ENCODE data around the gene ACKR2. TPM values are rescaled to one million over a fixed set of nuclear protein-coding genes. Genes with fewer than 3 reads are reported as not detected.

ACKR2 gene
- total RNA-seq, 1 experiment from 2014 or later, result 0.61 TPM

DNA sequence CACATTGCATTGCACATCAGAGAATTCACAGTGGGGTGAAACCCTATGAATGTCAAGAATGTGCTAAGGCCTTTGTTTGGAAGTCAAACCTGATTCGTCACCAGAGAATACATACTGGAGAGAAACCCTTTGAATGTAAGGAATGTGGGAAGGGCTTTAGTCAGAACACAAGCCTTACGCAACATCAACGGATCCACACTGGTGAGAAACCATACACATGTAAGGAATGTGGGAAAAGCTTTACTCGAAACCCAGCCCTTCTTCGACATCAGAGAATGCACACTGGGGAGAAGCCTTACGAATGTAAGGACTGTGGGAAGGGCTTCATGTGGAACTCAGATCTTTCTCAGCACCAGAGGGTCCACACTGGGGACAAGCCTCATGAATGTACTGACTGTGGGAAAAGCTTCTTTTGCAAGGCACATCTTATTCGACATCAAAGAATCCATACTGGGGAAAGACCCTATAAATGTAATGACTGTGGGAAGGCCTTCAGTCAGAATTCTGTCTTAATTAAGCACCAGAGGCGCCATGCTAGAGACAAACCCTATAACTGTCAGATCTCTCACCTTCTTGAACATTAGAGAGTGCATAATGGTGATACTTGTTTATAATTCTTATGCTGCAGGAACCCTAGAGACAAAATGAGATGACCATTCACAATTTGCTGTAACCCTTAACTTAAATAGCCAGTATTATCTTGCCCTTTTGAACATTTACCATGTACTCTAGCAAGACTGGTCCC is 105.7 kb downstream of the ACKR2 start:
- TF ChIP-seq, protein P1, sequence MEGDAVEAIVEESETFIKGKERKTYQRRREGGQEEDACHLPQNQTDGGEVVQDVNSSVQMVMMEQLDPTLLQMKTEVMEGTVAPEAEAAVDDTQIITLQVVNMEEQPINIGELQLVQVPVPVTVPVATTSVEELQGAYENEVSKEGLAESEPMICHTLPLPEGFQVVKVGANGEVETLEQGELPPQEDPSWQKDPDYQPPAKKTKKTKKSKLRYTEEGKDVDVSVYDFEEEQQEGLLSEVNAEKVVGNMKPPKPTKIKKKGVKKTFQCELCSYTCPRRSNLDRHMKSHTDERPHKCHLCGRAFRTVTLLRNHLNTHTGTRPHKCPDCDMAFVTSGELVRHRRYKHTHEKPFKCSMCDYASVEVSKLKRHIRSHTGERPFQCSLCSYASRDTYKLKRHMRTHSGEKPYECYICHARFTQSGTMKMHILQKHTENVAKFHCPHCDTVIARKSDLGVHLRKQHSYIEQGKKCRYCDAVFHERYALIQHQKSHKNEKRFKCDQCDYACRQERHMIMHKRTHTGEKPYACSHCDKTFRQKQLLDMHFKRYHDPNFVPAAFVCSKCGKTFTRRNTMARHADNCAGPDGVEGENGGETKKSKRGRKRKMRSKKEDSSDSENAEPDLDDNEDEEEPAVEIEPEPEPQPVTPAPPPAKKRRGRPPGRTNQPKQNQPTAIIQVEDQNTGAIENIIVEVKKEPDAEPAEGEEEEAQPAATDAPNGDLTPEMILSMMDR (IDR thresholded peaks at IDR 0.05; ENCODE audit: unreplicated experiment), result no peak
- Mint-ChIP-seq H3K36me3 (ENCODE audit: insufficient read depth, unreplicated experiment) (no peaks in the 10 kb centered on the region), H3K4me1 (ENCODE audit: insufficient read depth, unreplicated experiment) (no peaks in the 10 kb centered on the region), H3K4me3 (ENCODE audit: unreplicated experiment) (no peak overlapping the region), H3K27ac (ENCODE audit: low read depth, unreplicated experiment) (no peak overlapping the region), H3K27me3 (ENCODE audit: insufficient read depth, unreplicated experiment) (no peaks in the 10 kb centered on the region), H3K9me3 (ENCODE audit: unreplicated experiment) (peaks cover 29% of the 10 kb centered on the region)
- CTCF ChIA-PET, result no interaction called here
- no TSS peak for BruUV-seq (replicated peaks)
- POLR2A ChIA-PET, result interaction anchor here (1.0 kb wide), 1 partner anchor 315 kb away, joined by 3 read pairs; the partner anchor contains the start of gene NKTR
- peak; percentile 4 for DNase-seq (ENCODE audit: unreplicated experiment)
- intact Hi-C loops (cut with micrococcal nuclease), result no loop called here

Other genes starting within 250 kb of the ACKR2 start
- 52.1 and 55.7 TPM in 2 replicates for gene SEC22C, start 227.5 kb upstream of the ACKR2 start, total RNA-seq (2022)
- gene SS18L2, start 218.6 kb upstream of the ACKR2 start, total RNA-seq (2022), result 22.1 and 26.2 TPM in 2 replicates
- gene NKTR, start 208.8 kb upstream of the ACKR2 start, total RNA-seq (2022), result 63.4 and 63.5 TPM in 2 replicates
- 10.9 and 12.4 TPM in 2 replicates for gene ZBTB47, start 155.7 kb upstream of the ACKR2 start, total RNA-seq (2022)
- gene KLHL40, start 123.9 kb upstream of the ACKR2 start, total RNA-seq (2022), result not detected in 2 replicates
- not detected in 2 replicates for gene HHATL, start 106.6 kb upstream of the ACKR2 start, total RNA-seq (2022)
- gene CCDC13, start 36.2 kb upstream of the ACKR2 start, total RNA-seq (2022), result 1.1 and 1.3 TPM in 2 replicates
- 140 and 161 TPM in 2 replicates for gene HIGD1A, start 5.0 kb upstream of the ACKR2 start, total RNA-seq (2022)
- gene CYP8B1, start 66.4 kb downstream of the ACKR2 start, total RNA-seq (2022), result not detected in 2 replicates
- gene ZNF662, start 96.7 kb downstream of the ACKR2 start, total RNA-seq (2022), result not detected in 2 replicates
- not detected in 2 replicates for gene GASK1A, start 169.9 kb downstream of the ACKR2 start, total RNA-seq (2022)

All from MCF 10A (cell line).